ENCODE data around the gene DIPK1A.

DIPK1A gene

DNA sequence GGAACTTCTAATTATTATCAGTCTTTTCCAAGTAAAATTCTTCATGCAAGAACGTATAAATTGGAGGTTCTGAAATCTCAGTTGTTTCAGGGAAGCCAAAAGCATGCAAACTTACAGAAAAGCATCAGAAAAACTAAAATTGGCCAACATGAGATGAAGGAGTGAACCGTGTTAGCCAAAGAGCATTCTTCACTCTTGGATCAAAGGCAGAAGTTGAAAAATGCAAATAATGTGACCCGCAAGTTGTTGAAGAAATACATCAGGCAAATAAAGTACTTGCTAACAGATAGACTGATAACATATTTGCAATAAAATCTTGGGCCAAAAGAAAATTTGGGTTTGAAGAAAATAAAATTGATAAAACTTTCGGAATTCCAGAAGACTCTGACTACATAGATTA, 29.6 kb downstream of the DIPK1A start:
- Histone ChIP-seq H3K9ac (ENCODE audit: low read length) (no peak overlapping the region), H3K27ac (ENCODE audit: low read depth, low read length) (no peak overlapping the region), H3K9me3 (ENCODE audit: control insufficient read depth, insufficient read depth, low read depth, low read length) (no peaks in the 10 kb centered on the region), H3K36me3 (ENCODE audit: control insufficient read depth, insufficient read depth, low read length) (no peaks in the 10 kb centered on the region), H3K4me3 (ENCODE audit: low read depth, low read length) (no peak overlapping the region), H3K27me3 (ENCODE audit: control insufficient read depth, insufficient read depth, low read length) (no peaks in the 10 kb centered on the region), H3K4me1 (ENCODE audit: control insufficient read depth, insufficient read depth, low read length) (peaks cover 8% of the 10 kb centered on the region; the same call in 1 of the 2 replicates)

DNA sequence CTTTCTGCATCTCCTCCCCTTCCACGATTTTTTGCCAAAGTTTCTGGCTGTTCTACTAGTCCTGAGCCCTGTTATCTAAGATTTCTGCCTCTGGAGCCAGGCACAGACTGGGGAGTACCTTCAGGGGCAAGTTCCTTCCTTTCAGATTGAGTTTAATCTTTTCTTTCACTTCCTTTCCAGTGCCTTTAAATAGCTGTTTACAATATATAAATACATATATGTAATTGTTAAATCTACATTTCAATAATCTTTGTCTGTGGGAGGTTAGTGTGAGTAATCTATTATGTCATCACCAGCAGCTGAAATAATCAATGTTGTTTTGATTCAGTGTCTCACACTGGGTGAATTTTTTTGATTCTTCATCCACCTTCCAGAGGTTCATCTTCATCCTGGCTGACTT, 31.8 kb downstream of the DIPK1A start:
- Histone ChIP-seq H3K27ac (ENCODE audit: low read depth, low read length) (no peak overlapping the region), H3K4me1 (ENCODE audit: control insufficient read depth, insufficient read depth, low read length) (peaks cover 8% of the 10 kb centered on the region; the same call in 1 of the 2 replicates), H3K4me3 (ENCODE audit: low read depth, low read length) (no peak overlapping the region), H3K36me3 (ENCODE audit: control insufficient read depth, insufficient read depth, low read length) (no peaks in the 10 kb centered on the region), H3K27me3 (ENCODE audit: control insufficient read depth, insufficient read depth, low read length) (no peaks in the 10 kb centered on the region), H3K9ac (ENCODE audit: low read length) (no peak overlapping the region), H3K9me3 (ENCODE audit: control insufficient read depth, insufficient read depth, low read depth, low read length) (no peaks in the 10 kb centered on the region)

DNA sequence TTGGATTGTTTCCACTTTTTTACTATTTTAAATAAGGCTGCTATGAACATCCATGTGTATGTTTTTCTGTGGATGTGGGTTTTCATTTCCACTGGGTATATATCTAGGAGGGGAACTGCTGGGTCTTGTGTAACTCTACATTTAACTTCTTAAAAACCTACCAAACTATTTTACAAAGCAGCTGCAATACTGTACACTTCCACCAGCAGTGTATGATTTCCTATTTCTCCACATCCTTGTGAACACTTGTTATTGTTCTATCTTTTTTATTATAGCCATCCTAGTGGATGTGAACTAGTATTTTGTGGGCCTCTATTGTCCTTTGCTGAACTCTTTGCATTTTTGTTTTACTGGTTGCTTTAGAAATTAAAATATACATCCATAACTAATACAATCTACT, 33.4 kb downstream of the DIPK1A start:
- Histone ChIP-seq H3K9me3 (ENCODE audit: control insufficient read depth, insufficient read depth, low read depth, low read length) (no peaks in the 10 kb centered on the region), H3K4me1 (ENCODE audit: control insufficient read depth, insufficient read depth, low read length) (peaks cover 8% of the 10 kb centered on the region; the same call in 1 of the 2 replicates), H3K36me3 (ENCODE audit: control insufficient read depth, insufficient read depth, low read length) (no peaks in the 10 kb centered on the region), H3K9ac (ENCODE audit: low read length) (no peak overlapping the region), H3K27ac (ENCODE audit: low read depth, low read length) (no peak overlapping the region), H3K27me3 (ENCODE audit: control insufficient read depth, insufficient read depth, low read length) (no peaks in the 10 kb centered on the region), H3K4me3 (ENCODE audit: low read depth, low read length) (no peak overlapping the region)

DNA sequence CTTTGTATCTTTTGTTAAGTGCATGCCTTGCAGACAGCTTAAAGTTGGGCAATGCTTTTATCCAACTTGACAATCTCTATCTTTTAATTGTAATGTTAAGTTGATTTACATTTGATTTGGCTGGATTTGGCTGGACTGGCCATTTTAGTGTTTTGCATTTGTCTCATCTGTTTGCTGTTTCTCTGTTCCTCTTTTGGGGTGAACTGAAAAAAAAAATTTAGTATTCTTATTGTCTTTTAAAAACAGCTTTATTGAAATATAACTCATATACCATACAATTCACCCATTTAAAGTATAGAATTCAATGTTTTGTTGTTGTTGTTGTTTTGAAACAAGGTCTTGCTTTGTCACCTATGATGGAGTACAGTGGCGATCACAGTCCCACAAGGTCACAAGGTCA, 34.4 kb downstream of the DIPK1A start:
- H3K4me3 ChIP-seq (ENCODE audit: low read depth, low read length) = no peak overlapping the region
- H3K9me3 ChIP-seq (ENCODE audit: control insufficient read depth, insufficient read depth, low read depth, low read length) = no peaks in the 10 kb centered on the region
- no peaks in the 10 kb centered on the region for H3K27me3 ChIP-seq (ENCODE audit: control insufficient read depth, insufficient read depth, low read length)
- peaks cover 8% of the 10 kb centered on the region; the same call in 1 of the 2 replicates for H3K4me1 ChIP-seq (ENCODE audit: control insufficient read depth, insufficient read depth, low read length)
- no peak overlapping the region for H3K9ac ChIP-seq (ENCODE audit: low read length)
- H3K36me3 ChIP-seq (ENCODE audit: control insufficient read depth, insufficient read depth, low read length) = no peaks in the 10 kb centered on the region
- no peak overlapping the region for H3K27ac ChIP-seq (ENCODE audit: low read depth, low read length)

DNA sequence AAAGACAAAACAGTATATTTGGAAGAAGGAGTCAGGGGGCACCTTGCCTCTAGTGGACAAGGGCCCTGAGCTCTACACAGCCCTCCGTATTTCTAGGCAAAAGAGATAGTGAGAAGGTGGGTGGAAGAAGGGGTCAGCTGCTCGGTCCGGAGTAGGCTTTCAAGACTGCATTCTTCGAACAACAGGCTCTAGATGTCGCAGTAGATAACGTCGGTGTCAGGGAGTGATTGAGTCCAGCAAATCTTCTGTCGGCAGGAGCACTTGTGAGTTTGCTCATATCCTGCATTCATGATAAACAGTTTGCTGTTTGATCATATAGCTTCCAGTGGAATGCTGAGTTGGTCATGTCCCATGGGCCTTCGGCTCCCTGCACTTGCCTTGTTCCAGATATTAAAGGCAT, 36.8 kb downstream of the DIPK1A start:
- Histone ChIP-seq H3K36me3 (ENCODE audit: control insufficient read depth, insufficient read depth, low read length) (no peaks in the 10 kb centered on the region), H3K27me3 (ENCODE audit: control insufficient read depth, insufficient read depth, low read length) (no peaks in the 10 kb centered on the region), H3K9ac (ENCODE audit: low read length) (no peak overlapping the region)

DNA sequence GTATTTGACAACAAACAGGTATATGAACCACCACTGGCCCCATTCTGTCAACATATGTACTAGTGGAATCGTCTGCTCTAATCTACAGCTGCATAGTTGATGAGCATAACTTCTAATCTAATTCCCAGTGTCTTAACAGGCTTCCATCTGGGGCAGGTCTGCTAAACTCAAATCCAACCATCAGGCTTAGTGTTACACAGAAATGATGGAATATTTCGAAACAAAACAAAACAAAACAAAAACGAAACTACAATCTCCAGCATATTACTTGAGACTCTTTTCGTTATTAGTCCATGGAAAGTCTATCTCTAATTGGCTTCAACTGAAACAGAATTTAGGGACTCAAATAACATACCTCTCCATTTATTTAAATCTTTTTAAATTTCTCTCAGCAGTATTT, 37.6 kb downstream of the DIPK1A start:
- H3K4me3 ChIP-seq (ENCODE audit: low read depth, low read length) = no peak overlapping the region

More for the DNA sequence above, 36.8 kb downstream of the DIPK1A start:
- no peak overlapping the region for H3K27ac ChIP-seq (ENCODE audit: low read depth, low read length)
- peaks cover 3% of the 10 kb centered on the region; the same call in 1 of the 2 replicates for H3K4me1 ChIP-seq (ENCODE audit: control insufficient read depth, insufficient read depth, low read length)
- no peak overlapping the region for H3K4me3 ChIP-seq (ENCODE audit: low read depth, low read length)
- no peaks in the 10 kb centered on the region for H3K9me3 ChIP-seq (ENCODE audit: control insufficient read depth, insufficient read depth, low read depth, low read length)

DNA sequence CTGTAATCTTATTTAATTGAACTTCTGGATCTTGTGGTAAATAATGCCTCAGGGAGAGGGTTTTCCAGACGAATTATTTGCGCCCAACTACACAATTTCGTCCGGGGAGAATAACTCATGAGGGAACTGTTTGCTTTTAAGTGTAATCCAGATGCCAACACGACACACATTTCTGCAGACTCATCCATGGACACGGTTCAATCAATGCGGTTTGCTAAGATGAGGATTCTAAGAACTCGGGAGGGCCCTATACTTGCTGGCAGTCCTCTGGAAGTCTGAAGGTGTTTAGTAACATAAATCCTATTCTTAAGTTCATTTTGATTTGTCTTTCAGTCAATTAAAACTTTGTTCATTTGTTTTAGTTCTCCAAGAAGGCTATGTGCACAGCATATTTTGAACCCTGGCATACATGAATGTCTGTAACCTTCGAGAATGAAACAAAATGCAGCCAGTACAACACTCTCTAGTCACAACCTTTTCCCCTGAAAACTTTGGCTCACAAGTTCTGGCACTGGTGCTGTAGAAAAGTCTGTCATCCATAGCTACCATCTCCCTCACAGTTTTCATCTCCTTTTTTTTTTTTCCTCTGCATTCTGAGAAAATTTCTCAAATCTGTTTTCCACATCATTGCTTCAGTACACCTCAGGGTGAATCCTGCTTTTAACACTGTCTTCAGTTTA, 38.8 kb downstream of the DIPK1A start:
- Histone ChIP-seq H3K27me3 (ENCODE audit: control insufficient read depth, insufficient read depth, low read length) (no peaks in the 10 kb centered on the region), H3K4me1 (ENCODE audit: control insufficient read depth, insufficient read depth, low read length) (no peaks in the 10 kb centered on the region), H3K27ac (ENCODE audit: low read depth, low read length) (no peak overlapping the region), H3K36me3 (ENCODE audit: control insufficient read depth, insufficient read depth, low read length) (no peaks in the 10 kb centered on the region), H3K9me3 (ENCODE audit: control insufficient read depth, insufficient read depth, low read depth, low read length) (peaks cover 8% of the 10 kb centered on the region; the same call in 1 of the 2 replicates), H3K4me3 (ENCODE audit: low read depth, low read length) (no peak overlapping the region), H3K9ac (ENCODE audit: low read length) (no peak overlapping the region)

More for the DNA sequence above, 37.6 kb downstream of the DIPK1A start:
- Histone ChIP-seq H3K36me3 (ENCODE audit: control insufficient read depth, insufficient read depth, low read length) (no peaks in the 10 kb centered on the region), H3K4me1 (ENCODE audit: control insufficient read depth, insufficient read depth, low read length) (no peaks in the 10 kb centered on the region), H3K9ac (ENCODE audit: low read length) (no peak overlapping the region), H3K9me3 (ENCODE audit: control insufficient read depth, insufficient read depth, low read depth, low read length) (peaks cover 4% of the 10 kb centered on the region; the same call in 1 of the 2 replicates), H3K27me3 (ENCODE audit: control insufficient read depth, insufficient read depth, low read length) (no peaks in the 10 kb centered on the region), H3K27ac (ENCODE audit: low read depth, low read length) (no peak overlapping the region)

DNA sequence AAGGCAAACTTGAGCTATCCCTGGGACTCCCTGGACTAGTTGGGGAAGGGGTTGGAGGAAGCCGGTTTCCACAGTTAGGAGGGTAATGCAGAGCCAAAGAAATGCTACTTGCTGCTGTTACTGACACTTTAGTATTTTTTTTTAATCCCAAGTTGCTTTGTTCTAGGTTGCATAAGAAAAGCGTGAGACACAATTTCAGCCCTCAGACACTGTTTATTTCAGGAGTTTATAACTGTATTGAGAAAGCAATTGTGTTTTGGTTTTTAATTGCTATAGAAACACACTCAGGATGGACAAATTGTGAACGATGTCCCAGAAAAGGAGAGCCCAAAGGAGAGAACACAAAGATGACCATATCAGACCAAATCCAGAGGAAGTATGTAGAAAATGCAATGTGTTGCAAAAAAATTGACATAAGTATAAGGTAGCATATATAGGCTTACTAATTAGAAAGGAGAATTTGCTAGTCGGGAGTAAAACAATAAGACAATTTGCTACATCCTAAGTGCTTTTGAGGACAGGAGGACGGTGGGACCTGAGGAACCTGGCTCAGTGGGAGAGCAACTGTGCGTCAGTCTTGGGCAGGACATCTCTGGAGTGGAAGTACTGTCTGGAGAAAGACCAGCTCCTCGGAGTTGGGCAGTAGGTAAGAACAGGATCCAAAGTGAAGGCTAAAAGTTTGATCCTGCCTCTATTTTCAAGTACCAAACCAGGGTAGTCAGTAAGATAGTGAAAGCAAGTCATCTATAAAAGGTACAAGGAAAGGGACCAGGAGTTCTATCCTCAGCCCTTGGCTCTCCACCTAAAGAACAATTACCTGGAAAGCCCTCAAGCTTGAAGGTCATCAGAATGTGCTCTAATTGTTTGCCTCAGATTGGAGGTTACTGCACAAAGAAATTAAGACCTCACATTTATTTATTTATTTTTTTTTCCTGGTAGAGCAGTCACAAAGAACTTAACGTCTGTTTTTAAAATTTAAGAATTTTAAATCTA, 39.9 kb downstream of the DIPK1A start:
- no peak overlapping the region for H3K9ac ChIP-seq (ENCODE audit: low read length)
- no peaks in the 10 kb centered on the region for H3K4me1 ChIP-seq (ENCODE audit: control insufficient read depth, insufficient read depth, low read length)
- no peak overlapping the region for H3K27ac ChIP-seq (ENCODE audit: low read depth, low read length)
- no peaks in the 10 kb centered on the region for H3K36me3 ChIP-seq (ENCODE audit: control insufficient read depth, insufficient read depth, low read length)
- H3K4me3 ChIP-seq (ENCODE audit: low read depth, low read length) = no peak overlapping the region
- peaks cover 8% of the 10 kb centered on the region; the same call in 1 of the 2 replicates for H3K9me3 ChIP-seq (ENCODE audit: control insufficient read depth, insufficient read depth, low read depth, low read length)
- no peaks in the 10 kb centered on the region for H3K27me3 ChIP-seq (ENCODE audit: control insufficient read depth, insufficient read depth, low read length)

DNA sequence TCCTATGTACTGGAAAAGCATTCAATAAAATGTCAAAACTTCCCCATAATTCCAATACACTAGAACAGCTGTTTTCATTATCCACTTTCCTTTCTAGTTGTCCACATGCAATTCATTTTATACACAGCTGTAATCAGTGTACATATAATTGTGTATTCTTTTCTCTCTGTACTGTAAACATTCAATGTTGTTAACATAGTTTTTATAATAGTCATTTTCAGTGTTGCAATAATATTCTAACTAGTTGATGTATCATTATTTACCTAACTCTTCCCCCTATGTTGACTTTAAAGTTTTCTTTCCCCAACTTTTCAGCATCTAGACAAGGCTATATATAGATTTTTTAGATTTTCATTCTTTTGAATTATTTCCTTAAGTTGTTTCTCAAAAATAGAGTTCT, 44.4 kb downstream of the DIPK1A start:
- Histone ChIP-seq H3K9me3 (ENCODE audit: control insufficient read depth, insufficient read depth, low read depth, low read length) (peaks cover 8% of the 10 kb centered on the region; the same call in 1 of the 2 replicates), H3K4me1 (ENCODE audit: control insufficient read depth, insufficient read depth, low read length) (no peaks in the 10 kb centered on the region), H3K4me3 (ENCODE audit: low read depth, low read length) (no peak overlapping the region), H3K36me3 (ENCODE audit: control insufficient read depth, insufficient read depth, low read length) (no peaks in the 10 kb centered on the region), H3K27ac (ENCODE audit: low read depth, low read length) (no peak overlapping the region), H3K27me3 (ENCODE audit: control insufficient read depth, insufficient read depth, low read length) (no peaks in the 10 kb centered on the region), H3K9ac (ENCODE audit: low read length) (no peak overlapping the region)

DNA sequence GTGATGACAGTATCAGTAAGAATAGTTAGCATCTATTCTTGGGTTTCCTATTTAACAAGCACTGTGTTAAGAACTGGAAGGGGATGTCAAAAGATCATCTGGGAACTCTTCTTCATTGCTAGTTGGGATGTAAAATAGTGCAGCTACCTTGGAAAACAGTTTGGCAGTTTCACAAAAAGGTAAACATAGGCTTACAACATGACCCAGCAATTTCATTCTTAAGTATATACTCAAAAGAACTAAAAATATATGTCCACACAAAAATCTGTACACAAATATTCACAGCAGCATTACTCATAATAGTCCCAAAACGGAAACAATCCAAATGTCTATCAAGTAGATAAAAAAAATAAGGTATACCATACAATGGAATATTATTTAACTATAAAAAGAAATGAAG, 45.7 kb downstream of the DIPK1A start:
- H3K9ac ChIP-seq (ENCODE audit: low read length) = no peak overlapping the region
- H3K36me3 ChIP-seq (ENCODE audit: control insufficient read depth, insufficient read depth, low read length) = no peaks in the 10 kb centered on the region
- H3K9me3 ChIP-seq (ENCODE audit: control insufficient read depth, insufficient read depth, low read depth, low read length) = peaks cover 8% of the 10 kb centered on the region; the same call in 1 of the 2 replicates
- no peak overlapping the region for H3K27ac ChIP-seq (ENCODE audit: low read depth, low read length)
- no peaks in the 10 kb centered on the region for H3K27me3 ChIP-seq (ENCODE audit: control insufficient read depth, insufficient read depth, low read length)
- no peaks in the 10 kb centered on the region for H3K4me1 ChIP-seq (ENCODE audit: control insufficient read depth, insufficient read depth, low read length)
- H3K4me3 ChIP-seq (ENCODE audit: low read depth, low read length) = no peak overlapping the region

Data from HUES6 (cell line).